Activated T-cell treated with anti-CD3 and anti-CD28 coated beads, Interleukin-2, amount 50 U/mL, for 72 hours (primary cell): ENCODE results near the gene RBM20. TPM values are rescaled to one million over a fixed set of nuclear protein-coding genes. Genes with fewer than 3 reads are reported as not detected.

ENCODE experiments used
- ATAC-seq, 2 donors: fragments of 150-1000 bp; cut with Tn5 transposase; replicated peaks in 1 of 2; 2 replicates each; pipeline ENCODE4 v1.10.0; 2021; ENCODE audit warnings: moderate library complexity in 2 of 2, mild to moderate bottlenecking in 1 of 2
- DNase-seq, 2 donors: peaks; one replicate each; pipeline ENCODE4 v3.0.0; 2021 to 2022; ENCODE audit warnings: mixed read lengths in 1 of 2
- H3K27ac Mint-ChIP-seq: one replicate; pipeline ENCODE4 v1.8.0; 2022; ENCODE audit warnings: mild to moderate bottlenecking, moderate library complexity, mixed read lengths
- H3K27me3 Mint-ChIP-seq: one replicate; pipeline ENCODE4 v1.8.0; 2022; ENCODE audit warnings: low read depth, mixed read lengths
- H3K36me3 Mint-ChIP-seq, 2 donors: one replicate each; pipeline ENCODE4 v1.8.0; 2022; ENCODE audit warnings: mixed read lengths in 2 of 2, mild to moderate bottlenecking in 1 of 2; ENCODE audit not compliant: insufficient read depth in 2 of 2
- H3K4me1 Mint-ChIP-seq: one replicate; pipeline ENCODE4 v1.8.0; 2022; ENCODE audit warnings: low read depth, mixed read lengths
- H3K4me3 Mint-ChIP-seq, 2 donors: one replicate each; pipeline ENCODE4 v1.8.0; 2022; ENCODE audit warnings: mild to moderate bottlenecking in 2 of 2, mixed read lengths in 2 of 2, moderate library complexity in 2 of 2
- H3K9me3 Mint-ChIP-seq, 2 donors: one replicate each; pipeline ENCODE4 v1.8.0; 2022; ENCODE audit warnings: mixed read lengths in 2 of 2
- total RNA-seq, 2 donors: library from RNA; stranded (reverse); gene quantifications; one replicate each; pipeline ENCODE4 v1.2.3, GENCODE V29; 2022

RBM20 gene
- total RNA-seq, 2 donors from 2014 or later, result 0.37 to 0.72 TPM

DNA sequence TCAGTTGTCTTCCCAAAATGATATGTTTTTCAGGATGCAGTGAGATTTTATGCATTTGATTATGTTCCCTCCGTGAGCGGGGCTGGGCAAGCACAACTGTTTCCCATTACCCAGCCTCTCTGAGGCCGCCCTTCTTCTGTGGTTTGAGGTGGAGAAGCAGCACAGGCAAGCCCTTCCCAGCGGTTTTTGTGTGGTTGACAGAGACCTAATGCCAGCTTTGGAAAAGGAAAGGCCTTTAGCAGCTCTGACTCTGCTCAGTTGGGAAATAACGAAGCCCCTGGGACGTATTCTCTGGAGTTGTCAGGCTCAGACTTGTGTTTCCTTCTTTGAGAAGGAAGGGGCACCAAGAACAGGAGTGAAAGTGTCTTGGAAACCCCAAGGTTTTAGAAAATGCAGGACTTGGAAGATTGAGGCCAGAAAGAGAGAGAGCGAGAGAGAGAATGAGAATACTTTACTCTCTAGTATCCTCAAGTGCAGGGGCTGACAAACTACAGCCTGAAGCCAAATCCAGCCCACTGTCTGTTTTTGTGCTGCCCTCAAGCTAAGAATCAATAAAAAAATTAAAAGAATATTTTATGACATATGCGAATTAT is 207.0 kb downstream of the RBM20 start:
- peaks cover 71% of the 10 kb centered on the region for H3K4me1 Mint-ChIP-seq
- ATAC-seq, result no peak
- H3K4me3 Mint-ChIP-seq, result peak overlapping the region; percentile 51 to 59
- H3K27ac Mint-ChIP-seq, result no peak overlapping the region
- peaks cover 3 to 6% of the 10 kb centered on the region in 2 donors for H3K36me3 Mint-ChIP-seq
- H3K27me3 Mint-ChIP-seq, result no peaks in the 10 kb centered on the region
- no peaks in the 10 kb centered on the region for H3K9me3 Mint-ChIP-seq
- no peak for DNase-seq

DNA sequence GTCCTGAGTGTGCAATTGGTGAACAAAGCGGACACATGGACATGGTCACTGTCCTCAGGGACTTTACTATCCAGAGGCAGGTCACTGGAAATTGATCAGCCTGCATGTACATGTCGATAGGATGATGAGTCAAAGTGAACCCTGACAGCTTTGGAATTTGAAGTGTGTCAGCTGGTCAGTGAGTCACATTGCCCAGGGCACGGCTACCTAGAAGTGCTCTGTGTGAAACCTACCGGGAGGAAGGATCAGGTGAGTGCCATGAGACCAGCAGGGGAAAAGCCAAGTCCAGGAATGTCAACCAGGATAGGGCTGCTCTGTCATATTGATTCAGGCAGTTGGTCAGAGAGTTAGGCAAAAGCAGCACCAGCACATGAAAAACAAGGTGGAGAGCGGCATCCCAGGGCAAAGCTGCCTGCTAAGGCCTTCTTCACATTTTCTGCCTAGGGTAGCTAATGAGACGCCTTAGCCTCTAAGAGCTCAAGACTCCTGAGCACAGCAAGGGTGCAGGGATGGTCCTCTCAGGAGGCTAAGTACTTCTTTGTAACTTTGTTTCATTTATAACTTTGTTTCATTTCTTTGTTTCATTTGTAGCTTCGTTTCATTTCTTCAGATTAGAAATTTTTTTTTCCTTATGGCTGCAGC is 208.2 kb downstream of the RBM20 start:
- ATAC-seq, result peak; percentile 88 to 91
- H3K4me3 Mint-ChIP-seq, result peak overlapping the region; percentile 68 to 78
- no peaks in the 10 kb centered on the region for H3K27me3 Mint-ChIP-seq
- H3K4me1 Mint-ChIP-seq, result peaks cover 71% of the 10 kb centered on the region
- peak; percentile 52 to 57 for DNase-seq
- peak overlapping the region; percentile 78 for H3K27ac Mint-ChIP-seq
- peaks cover 0 to 2% of the 10 kb centered on the region in 2 donors for H3K9me3 Mint-ChIP-seq
- H3K36me3 Mint-ChIP-seq, result peaks cover 5 to 8% of the 10 kb centered on the region in 2 donors

DNA sequence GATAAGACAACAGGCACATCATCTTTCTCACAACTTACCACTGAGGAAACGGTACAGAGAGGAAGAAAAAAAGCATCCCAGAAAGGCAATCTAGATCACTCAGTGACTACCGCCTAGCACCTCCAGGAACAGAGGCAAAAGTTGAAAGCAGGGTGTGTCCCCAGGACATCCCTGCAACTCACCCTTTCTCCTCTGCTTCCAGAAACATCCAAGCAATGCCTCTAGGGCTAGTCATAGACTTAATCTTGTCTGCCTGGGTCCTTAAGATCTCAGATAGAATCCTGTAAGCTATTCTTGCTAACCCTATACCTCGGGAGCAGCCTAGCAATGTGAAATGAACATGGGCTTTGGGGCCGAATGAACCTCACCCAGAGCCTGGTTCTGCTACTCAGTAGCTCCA is 208.8 kb downstream of the RBM20 start:
- ATAC-seq, result no peak
- peak overlapping the region; percentile 78 for H3K27ac Mint-ChIP-seq
- DNase-seq, result no peak
- H3K36me3 Mint-ChIP-seq, result peaks cover 5 to 8% of the 10 kb centered on the region in 2 donors
- H3K27me3 Mint-ChIP-seq, result no peaks in the 10 kb centered on the region
- peak overlapping the region; percentile 68 to 78 for H3K4me3 Mint-ChIP-seq
- H3K4me1 Mint-ChIP-seq, result peaks cover 77% of the 10 kb centered on the region
- peaks cover 0 to 2% of the 10 kb centered on the region in 2 donors for H3K9me3 Mint-ChIP-seq

DNA sequence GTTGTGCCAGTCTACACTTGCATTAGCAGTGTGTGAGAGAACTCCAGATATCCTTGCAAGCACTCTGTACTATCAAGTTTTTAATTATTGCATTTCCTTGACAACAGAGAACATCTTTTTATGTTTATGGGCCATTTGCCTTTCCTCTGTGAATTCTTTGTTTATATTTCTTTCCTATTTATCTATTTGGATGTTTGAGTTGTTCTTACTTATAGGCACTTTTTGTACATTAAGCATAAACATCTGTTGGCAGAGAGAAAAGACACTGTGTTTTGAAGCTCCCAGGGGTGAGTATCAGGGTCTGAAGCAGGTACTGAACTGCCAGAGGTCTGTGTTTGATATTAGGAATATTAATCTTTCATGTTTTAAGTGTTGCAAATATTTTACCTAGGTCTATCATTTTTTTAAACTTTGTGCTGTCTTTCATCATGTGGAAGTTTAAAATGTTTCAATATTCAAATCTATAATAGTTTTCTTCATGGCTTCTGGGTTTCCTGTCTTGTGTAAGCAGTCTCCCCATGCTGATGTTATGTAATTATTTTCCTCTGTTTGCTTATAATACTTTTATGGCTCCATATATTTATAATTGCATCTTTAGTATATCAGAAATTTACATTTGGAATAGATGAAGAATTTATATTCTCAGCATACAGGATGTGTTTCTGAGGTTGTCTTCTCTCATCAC is 209.9 kb downstream of the RBM20 start:
- peaks cover 84% of the 10 kb centered on the region for H3K4me1 Mint-ChIP-seq
- H3K4me3 Mint-ChIP-seq, result peak overlapping the region in 1 of 2 donors; percentile 68
- H3K36me3 Mint-ChIP-seq, result peaks cover 5 to 12% of the 10 kb centered on the region in 2 donors
- H3K27ac Mint-ChIP-seq, result peak overlapping the region; percentile 86
- DNase-seq (no peak), ATAC-seq (no peak)
- peaks cover 0 to 2% of the 10 kb centered on the region in 2 donors for H3K9me3 Mint-ChIP-seq
- no peaks in the 10 kb centered on the region for H3K27me3 Mint-ChIP-seq

DNA sequence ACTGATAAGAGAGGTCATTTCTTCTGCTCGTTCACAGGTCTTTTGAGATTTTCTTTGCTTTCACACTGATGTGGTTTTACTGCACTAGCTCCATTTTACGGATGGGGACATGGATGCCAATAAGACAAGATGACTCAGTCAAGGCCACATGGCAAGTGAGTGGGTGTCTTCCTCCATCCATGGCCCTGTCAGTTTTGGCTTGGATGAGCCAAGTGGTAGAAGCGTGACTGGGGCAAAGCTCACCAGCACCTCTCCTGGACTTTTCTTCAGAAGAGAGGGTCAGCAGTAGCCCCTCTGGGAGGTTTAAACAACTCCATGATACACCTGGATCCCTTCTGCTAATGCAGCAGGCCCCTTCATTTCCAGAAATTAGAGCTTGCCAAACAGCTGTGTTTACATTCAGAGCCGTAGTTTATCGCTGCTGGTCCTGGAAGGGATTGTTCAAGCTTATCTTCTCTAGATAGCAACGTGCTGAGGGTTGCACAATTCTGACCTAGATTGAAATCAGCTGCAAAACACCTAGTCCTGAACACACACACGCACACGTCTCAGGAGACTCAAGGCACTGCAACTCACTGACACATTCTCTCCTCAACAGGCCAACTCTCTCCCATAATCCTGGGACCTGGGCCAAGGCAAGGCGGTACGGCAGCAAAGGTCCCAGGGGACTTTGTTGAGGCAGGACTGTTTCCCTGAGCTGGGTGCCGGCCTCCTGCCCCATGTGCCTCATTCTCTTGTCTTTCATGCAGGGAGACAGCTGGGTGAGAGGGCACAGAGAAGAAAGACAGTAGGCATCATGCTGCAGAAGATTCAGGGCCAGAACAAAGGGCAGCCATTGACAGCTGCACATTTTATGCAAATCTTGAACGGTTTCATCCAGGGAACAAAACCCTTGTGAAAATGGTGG is 213.4 kb downstream of the RBM20 start:
- Mint-ChIP-seq H3K27me3 (no peaks in the 10 kb centered on the region), H3K4me3 (peak overlapping the region; percentile 26 to 64), H3K4me1 (peaks cover 85% of the 10 kb centered on the region), H3K27ac (peak overlapping the region; percentile 20), H3K36me3 (peaks cover 5 to 12% of the 10 kb centered on the region in 2 donors), H3K9me3 (peaks cover 0 to 2% of the 10 kb centered on the region in 2 donors)
- DNase-seq (no peak), ATAC-seq (peak; percentile 62 to 72)

DNA sequence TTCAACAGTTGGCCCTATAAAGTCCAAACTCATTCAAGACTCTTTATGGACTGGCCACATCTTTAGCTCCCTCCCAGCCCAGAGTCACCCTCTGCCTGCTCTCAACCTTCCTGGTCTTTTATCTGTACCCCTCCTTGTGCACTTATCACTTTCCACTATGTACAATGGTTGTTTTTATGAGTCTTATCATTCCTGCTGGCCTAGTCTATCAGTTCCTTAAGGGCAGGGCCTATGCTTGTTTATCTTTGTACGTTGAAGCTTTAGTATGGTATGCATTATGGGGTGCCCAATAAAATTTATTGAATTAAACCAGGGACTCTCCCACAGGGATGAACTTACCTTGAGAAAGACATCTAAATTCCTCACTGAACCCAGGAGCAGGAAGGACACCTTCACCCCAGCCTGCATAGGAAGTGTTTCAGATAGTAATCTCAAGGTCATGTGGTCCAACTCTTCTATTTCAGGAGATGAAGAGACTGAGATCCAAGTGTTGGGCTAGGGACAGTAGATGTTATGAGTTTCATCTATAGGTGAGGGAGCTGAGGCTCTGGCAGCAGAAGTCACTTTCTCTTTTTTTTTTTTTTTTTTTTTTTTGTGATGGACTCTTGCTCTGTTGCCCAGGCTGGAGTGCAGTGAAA is 214.3 kb downstream of the RBM20 start:
- ATAC-seq, result no peak
- peaks cover 85% of the 10 kb centered on the region for H3K4me1 Mint-ChIP-seq
- H3K4me3 Mint-ChIP-seq, result peak overlapping the region; percentile 26 to 64

DNA sequence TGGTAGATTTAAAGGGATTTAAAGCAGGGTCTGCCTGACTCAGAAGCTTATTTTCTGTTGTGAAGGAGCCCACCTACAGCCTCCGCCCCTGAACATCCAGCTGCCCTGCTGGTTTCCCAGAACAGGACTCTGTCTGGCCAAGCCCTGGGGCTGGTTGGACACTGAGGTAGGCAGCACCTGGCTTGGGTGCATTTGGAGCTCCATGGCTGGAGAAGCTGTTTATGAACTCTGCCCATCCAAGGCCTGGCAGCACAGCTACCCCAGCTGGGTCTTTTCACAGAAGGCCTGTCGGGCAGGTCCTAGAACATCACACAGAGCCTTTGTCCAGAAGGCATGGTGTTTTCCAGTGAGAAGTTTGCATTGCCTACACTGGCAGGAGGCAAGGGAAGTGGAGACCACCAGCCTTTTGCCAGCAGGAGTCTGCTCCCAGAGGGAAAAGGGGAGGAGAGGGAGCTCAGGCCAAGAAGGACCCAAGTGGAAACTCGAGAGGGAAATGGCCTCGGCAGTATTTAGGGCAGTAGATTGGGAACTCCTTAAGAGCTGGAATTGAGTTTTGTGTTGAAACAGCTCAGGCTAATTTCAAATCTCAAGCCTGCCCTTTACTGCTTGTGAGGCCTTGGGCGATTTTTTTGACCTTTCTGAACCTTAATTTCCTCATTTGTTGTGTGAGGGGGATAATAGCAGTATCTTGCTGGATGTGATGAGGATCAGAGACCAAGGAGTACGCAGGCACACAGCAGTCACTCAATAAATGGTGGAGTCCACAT is 215.3 kb downstream of the RBM20 start:
- no peak for ATAC-seq
- H3K27me3 Mint-ChIP-seq, result no peaks in the 10 kb centered on the region
- peaks cover 85% of the 10 kb centered on the region for H3K4me1 Mint-ChIP-seq
- H3K4me3 Mint-ChIP-seq, result peak overlapping the region in 1 of 2 donors; percentile 80
- no peak for DNase-seq
- peak overlapping the region; percentile 57 for H3K27ac Mint-ChIP-seq
- H3K9me3 Mint-ChIP-seq, result peaks cover 0 to 2% of the 10 kb centered on the region in 2 donors
- H3K36me3 Mint-ChIP-seq, result peaks cover 5 to 12% of the 10 kb centered on the region in 2 donors

More for the DNA sequence above, 214.3 kb downstream of the RBM20 start:
- H3K9me3 Mint-ChIP-seq, result peaks cover 0 to 2% of the 10 kb centered on the region in 2 donors
- H3K27ac Mint-ChIP-seq, result peak overlapping the region; percentile 12
- H3K27me3 Mint-ChIP-seq, result no peaks in the 10 kb centered on the region
- H3K36me3 Mint-ChIP-seq, result peaks cover 5 to 12% of the 10 kb centered on the region in 2 donors
- DNase-seq, result no peak

DNA sequence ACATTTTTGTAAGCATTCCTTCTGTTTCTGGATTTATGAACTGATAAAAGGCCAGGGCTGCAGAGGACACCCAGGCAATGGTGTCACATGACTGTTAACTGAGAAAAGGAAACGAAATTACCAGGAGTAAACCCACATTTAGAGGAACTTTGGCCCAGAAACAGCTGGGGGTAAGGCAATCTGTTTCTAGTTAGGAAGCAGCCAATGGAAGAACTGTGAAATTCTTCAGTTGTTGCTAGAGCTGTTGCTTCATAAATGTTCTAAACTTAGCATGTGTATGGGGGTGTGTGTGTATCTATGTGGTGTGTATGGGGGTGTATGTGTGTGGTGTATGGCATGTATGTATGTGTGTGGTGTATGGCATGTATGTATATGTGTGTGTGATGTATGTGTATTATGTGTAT is 215.8 kb downstream of the RBM20 start:
- peak overlapping the region in 1 of 2 donors; percentile 80 for H3K4me3 Mint-ChIP-seq
- no peaks in the 10 kb centered on the region for H3K27me3 Mint-ChIP-seq
- no peak for ATAC-seq
- DNase-seq, result no peak
- peaks cover 88% of the 10 kb centered on the region for H3K4me1 Mint-ChIP-seq
- peaks cover 5 to 11% of the 10 kb centered on the region in 2 donors for H3K36me3 Mint-ChIP-seq
- peak overlapping the region; percentile 57 for H3K27ac Mint-ChIP-seq
- peaks cover 0 to 2% of the 10 kb centered on the region in 2 donors for H3K9me3 Mint-ChIP-seq

DNA sequence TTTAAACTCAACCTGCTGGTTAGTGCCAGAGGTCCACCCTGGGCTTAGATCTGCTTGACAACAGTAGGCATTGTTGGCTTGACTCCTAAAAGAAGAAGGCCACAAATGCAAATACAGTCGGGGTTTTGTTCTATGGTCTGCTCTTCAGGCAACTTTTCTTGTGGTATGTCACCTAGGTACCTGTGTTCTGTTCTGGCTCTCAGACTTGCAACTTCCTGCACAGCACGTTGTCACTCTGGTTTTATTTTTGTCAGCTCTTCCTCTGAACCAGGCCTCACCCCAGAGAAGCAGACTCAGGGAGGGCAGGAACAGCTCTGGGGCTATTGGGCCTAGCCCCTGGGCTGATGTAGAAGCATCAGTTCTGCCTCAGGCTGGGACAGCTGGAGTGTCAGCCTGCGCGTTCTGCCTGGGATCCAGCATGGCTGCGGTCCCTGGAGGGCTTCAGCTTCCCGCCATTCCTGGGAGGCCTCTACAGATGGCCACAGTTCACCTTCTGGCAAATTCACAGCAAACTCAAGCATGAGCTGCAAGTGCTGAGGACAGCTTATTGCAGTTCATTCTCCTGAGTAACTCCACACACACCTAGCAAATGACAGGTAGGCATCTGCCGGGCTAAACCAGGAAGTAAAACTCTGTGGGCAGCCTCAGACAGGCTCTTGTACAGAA is 216.6 kb downstream of the RBM20 start:
- Mint-ChIP-seq H3K9me3 (peaks cover 0 to 2% of the 10 kb centered on the region in 2 donors), H3K36me3 (peaks cover 2 to 6% of the 10 kb centered on the region in 2 donors), H3K4me3 (peak overlapping the region; percentile 64 to 80), H3K4me1 (peaks cover 88% of the 10 kb centered on the region), H3K27ac (peak overlapping the region; percentile 57), H3K27me3 (no peaks in the 10 kb centered on the region)
- DNase-seq, result peak in 1 of 2 donors; percentile 59
- ATAC-seq, result peak; percentile 50 to 52

DNA sequence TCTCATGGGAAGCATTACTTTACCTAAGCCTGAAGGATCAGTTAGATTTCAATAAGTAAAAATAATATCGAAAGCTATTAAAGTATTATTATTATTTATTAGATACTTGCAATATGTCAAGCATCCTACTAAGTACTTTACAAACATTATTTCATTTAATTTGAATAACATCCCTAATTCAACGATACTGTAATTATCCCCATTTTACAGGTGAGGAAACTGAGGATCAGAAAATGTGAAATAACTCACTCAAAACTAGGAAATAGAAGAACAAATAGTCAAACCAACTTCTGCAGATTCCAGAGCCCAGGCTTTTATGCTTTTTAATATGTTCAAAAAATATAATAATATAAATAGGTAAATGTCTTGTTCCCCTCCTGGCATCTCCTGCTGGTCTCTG is 217.3 kb downstream of the RBM20 start:
- peaks cover 0 to 2% of the 10 kb centered on the region in 2 donors for H3K9me3 Mint-ChIP-seq
- no peaks in the 10 kb centered on the region for H3K27me3 Mint-ChIP-seq
- H3K36me3 Mint-ChIP-seq, result peaks cover 2 to 6% of the 10 kb centered on the region in 2 donors
- peaks cover 91% of the 10 kb centered on the region for H3K4me1 Mint-ChIP-seq
- no peak overlapping the region for H3K4me3 Mint-ChIP-seq
- no peak for ATAC-seq
- DNase-seq, result no peak
- H3K27ac Mint-ChIP-seq, result peak overlapping the region; percentile 57

DNA sequence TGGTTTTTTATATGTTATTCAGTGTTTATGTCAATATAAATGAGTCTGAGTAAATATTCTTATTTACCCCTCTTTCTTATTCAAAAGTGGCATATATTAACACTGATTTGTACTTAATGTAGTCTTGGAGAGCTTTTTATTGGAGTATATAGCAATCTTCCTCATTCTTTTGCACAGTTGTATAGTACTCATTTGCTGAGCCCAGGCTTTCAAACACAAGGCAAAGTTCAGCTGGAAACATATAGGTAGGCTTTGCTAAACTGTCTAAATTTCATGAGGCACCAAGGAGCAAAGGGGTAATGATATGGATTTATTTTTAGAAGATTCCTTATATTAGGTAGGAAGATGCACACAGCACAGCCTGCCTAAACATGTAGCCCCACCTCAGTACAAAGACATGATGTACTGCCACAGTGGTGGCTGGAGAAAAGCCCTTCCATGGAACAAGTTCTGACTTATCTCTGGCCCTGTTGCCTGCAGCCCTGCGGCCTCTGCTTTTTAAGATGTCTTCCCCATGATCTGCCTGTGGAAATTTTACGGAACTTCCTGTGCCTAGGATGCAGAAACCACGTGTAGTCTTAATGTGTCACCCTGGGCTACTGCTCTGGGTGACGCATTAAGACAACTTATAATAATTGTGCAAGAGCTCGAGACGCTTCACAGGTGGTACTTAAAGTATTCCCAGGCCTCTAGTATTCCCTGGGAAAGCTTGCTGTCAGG is 218.0 kb downstream of the RBM20 start:
- Mint-ChIP-seq H3K27me3 (no peaks in the 10 kb centered on the region), H3K4me1 (peaks cover 96% of the 10 kb centered on the region), H3K4me3 (peak overlapping the region; percentile 20 to 35), H3K36me3 (peaks cover 2 to 6% of the 10 kb centered on the region in 2 donors), H3K27ac (peak overlapping the region; percentile 69), H3K9me3 (peaks cover 0 to 2% of the 10 kb centered on the region in 2 donors)
- no peak for ATAC-seq
- DNase-seq, result no peak
